ENCODE data around the gene BNIP3.

- TF ChIP-seq CTCF (IDR thresholded peaks at IDR 0.05; ENCODE audit: low read depth, low read length, poor library complexity, severe bottlenecking) (no peak), EZH2phosphoT487 (IDR thresholded peaks at IDR 0.05; ENCODE audit: borderline replicate concordance, low read length) (no peak)
These were observed 45.0 kb downstream of the BNIP3 start for GRCh38 chr10:131936736-131937135.

All from DOHH2 (cell line).